GM20431 (cell line): ENCODE results near the gene FAM117B.
"Not testable (repeated sequence)": the region's sequence is repeated elsewhere in the genome, so short reads cannot be mapped to it uniquely, and the experiment has no call there.

Experiments
- in situ Hi-C: fragments of 300-500 bp; cut with MseI, MboI; formaldehyde crosslinking; loops from one replicate; pipeline ENCODE4 v1.15.0; 2020; ENCODE audit warnings: low sequenced_read_pairs; ENCODE audit not compliant: unreplicated experiment

FAM117B gene

DNA sequence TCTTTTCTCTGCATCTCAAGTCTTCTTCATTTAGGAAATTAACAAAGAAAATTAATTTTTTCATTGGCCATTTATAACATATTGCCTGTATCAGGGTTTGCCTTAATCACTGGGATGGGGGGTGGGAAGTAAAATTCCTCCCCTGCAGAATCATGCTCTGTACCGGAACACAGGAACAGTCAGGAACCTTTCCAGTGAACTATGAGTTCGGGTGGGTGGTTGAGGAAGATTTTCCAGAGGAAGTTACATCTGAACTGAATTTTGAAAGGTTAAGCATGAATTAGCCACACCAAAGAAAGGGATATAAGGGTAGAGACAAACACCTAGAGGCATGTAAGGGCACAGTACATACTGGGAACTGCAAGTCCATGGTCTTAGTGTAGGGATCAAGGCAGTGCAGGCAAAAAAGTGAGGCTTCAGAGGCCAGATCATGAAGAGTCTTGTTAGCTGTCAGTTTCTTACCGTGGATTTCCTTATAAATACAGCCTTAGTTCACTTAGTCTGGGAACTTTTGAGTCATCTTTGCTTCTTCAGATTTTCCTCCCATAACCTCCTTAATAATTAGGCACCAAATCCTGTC lies 55.6 kb downstream of the FAM117B start:
- in situ Hi-C loops = no loop called here

- in situ Hi-C loops = no loop called here
Measured at GRCh38 chr2:202693503-202693902, 58.7 kb downstream of the FAM117B start.

- in situ Hi-C loops = no loop called here
Measured at GRCh38 chr2:202695166-202695565, 60.4 kb downstream of the FAM117B start.

DNA sequence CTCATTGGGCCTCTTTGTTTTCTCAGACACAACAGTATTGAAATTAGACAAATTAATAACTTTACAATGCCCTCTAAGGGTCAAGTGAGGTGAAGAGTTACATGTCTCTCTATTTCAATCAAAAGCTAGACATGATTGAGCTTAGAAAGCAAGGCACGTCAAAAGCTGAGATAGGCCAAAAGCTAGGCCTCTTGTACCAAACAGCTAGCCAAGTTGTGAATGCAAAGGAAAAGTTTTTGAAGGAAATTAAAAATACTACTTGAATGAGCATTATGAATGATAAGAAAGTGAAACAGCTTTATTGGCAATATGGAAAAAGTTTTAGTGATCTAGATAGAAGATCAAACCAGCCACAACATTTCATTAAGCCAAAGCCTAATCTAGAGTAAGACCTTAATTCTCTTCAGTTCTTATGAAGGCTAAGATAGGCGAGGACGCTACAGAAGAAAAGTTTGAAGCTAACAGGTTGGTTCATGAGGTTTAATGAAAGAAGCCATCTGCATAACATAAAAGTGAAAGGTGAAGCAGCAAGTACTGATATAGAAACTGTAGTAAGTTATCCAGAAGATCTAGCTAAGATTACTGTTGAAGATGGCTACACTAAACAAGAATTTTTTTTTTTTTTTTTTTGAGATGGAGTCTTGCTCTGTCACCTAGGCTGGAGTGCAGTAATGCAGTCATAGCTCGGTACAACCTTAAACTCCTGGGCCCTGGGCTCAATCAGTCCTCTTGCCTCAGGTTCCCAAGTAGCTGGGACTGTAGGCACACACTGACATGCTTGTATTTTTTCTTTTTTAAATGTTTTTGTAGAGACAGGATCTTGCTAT lies 65.5 kb downstream of the FAM117B start:
- in situ Hi-C loops = no loop called here

- in situ Hi-C loops = no loop called here
Measured at GRCh38 chr2:202703091-202703490, 68.3 kb downstream of the FAM117B start.

GRCh38 chr2:202704248-202704647 lies 69.5 kb downstream of the FAM117B start:
- in situ Hi-C loops = no loop called here

DNA sequence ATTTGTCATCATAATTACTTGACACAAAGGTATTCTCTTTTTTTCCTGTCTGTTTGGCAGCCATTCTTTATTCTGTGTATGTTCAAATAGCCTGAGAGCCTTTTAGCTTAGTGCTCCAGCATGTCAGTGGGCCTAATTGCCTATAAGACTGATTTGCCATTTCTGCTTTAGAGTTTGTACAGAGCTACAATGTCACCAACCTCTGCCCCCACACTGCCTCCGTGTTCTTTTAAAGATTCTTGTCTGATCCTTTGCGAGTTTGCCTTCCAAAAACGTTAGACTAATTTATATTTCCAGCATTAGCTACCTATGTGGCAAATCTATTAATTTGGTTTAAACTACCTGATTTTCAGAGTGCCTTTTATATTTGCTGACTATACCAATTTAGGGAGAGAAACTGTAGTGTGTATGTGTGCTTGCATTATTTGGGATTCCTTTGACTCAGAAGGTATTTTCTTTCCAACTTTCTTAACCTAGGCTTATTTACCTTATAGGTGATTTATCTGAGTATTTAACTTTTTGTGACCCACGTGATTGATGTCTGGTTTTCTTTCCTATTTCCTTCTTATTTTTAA lies 70.8 kb downstream of the FAM117B start:
- in situ Hi-C loops = no loop called here

DNA sequence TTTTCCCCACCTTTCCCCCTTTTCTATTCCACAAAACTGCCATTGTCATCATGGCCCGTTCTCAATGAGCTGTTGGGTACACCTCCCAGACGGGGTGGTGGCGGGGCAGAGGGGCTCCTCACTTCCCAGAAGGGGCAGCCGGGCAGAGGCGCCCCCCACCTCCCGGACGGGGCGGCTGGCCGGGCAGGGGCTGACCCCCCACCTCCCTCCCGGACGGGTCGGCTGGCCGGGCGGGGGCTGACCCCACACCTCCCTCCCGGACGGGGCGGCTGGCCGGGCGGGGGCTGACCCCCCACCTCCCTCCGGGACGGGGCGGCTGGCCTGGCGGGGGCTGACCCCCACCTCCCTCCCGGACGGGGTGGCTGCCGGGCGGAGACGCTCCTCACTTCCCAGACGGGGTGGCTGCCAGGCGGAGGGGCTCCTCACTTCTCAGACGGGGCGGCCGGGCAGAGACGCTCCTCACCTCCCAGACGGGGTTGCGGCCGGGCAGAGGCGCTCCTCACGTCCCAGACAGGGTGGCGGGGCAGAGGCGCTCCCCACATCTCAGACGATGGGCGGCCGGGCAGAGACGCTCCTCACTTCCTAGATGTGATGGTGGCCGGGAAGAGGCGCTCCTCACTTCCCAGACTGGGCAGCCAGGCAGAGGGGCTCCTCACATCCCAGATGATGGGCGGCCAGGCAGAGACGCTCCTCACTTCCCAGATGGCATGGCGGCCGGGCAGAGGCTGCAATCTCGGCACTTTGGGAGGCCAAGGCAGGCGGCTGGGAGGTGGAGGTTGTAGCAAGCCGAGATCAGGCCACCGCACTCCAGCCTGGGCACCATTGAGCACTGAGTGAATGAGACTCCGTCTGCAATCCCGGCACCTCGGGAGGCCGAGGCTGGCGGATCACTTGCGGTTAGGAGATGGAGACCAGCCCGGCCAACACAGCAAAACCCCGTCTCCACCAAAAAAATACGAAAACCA lies 80.5 kb downstream of the FAM117B start:
- in situ Hi-C loops = not testable (repeated sequence)

DNA sequence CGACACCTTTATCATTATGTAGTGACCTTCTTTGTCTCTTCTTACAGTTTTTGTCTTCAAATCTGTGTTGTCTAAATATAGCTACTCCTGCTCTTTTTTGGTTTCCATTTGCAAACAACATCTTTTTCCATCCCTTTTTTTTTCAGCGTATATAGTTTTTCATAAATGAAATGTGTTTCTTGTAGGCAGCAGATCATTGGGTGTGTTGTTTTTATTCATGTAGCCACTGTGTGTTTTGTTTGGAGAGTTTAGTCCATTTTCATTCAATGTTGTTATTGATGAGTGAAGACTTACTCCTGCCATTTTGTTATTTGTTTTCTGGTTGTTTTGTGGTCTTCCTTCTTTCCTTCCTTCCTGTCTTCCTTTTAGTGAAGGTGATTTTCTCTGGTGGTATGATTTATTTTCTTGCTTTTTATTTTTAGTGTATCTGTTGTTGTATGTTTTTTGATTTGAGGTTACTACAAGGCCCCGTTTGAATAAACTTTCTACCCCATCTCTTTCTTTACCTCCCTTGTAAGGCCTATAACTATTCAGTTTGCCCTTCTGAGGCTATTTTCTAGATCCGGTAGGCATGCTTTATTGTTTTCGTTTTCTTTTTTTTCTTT lies 81.4 kb downstream of the FAM117B start:
- in situ Hi-C loops = no loop called here

- in situ Hi-C loops = no loop called here
Measured at GRCh38 chr2:202716953-202717597, 82.3 kb downstream of the FAM117B start.

DNA sequence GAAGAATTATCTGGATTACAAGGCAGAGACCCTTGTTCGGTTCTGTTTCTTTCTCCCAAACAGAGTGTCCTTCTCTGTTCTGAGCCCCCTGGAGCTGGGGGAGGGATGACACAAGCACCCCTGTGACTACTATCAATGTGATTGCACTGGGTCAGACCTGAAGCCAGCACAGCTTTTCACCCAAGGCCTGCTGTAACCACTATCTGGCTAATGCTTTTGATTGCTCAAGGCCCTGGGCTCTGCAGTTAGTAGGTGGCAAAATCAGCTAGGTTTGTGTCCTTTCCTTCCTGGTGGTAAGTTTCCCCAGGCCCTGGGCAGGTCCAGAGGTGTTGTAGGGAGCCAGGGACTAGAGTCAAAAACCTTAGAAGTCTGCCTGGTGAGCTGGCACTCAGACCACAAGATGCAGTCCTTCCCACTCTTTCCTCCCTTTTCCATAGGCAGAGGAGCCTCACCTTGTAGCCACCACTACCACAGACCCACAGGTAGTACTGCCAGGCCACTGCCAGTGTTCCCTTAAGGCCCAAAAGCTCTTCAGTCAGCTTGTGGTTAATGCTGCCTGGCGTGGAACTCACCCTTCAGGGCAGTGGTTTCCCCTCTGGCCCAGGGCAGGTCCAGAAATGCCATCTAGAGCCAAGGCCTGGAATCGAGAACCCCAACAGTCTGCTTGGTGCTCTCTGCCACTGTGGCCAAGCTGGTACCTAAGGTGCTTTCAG lies 83.0 kb downstream of the FAM117B start:
- in situ Hi-C loops = no loop called here

GRCh38 chr2:202718614-202719013 lies 83.8 kb downstream of the FAM117B start:
- in situ Hi-C loops = no loop called here

DNA sequence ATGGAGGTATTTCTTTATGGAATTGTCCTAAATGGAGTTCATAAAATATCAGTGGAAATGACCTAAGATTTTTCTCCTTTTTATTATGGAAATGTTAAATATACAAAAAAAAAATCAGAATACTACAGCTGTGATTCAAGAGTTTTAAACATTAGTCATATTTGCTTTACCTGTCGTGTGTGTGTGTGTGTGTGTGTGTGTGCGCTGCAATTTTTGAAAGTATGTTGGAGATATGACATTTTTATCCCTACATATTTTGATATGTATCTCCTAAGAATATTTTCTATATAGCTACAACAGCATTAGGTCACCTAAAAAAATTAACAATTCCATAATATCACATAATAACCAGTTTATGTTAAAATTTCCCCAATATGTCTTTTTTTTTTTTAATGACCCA lies 85.5 kb downstream of the FAM117B start:
- in situ Hi-C loops = no loop called here

DNA sequence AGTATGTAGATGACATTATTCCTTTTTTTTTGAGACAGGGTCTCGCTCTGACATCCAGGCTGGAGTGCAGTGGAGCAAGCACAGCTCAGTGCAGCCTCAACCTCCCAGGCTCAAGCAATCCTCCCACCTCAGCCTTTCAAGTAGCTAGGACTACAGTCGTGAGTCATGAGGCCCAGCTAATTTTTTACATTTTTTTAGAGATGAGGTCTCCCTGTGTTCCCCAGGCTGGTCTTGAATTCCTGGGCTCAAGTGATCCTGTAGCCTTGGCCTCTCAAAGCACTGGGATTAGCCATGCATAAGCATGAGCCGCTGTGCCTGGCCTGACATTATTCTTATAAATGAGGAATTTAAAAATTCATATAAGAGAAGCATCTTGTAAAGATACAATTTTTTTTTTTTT lies 86.9 kb downstream of the FAM117B start:
- in situ Hi-C loops = no loop called here

- in situ Hi-C loops = no loop called here
Measured at GRCh38 chr2:202723746-202724145, 89.0 kb downstream of the FAM117B start.

- in situ Hi-C loops = no loop called here
Measured at GRCh38 chr2:202726070-202726469, 91.3 kb downstream of the FAM117B start.

DNA sequence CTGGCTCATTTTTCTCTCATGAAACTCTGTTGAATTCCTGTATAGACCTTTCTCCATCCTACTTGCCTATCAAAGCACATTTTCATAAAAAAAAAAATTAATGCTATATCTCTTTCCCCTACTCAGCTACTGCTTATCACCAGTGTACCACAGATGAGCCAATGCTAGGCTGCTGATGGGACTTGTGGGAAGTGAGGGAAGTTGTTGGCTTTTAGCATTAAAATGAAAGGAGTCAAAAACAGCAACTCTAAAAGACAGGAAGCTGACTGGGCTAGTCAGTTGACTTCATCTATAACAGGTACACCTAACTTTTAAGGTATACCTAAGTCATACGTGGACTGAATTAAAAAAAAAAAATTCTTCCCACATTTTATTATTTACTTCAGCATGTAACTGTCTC lies 102.1 kb downstream of the FAM117B start:
- in situ Hi-C loops = no loop called here

GRCh38 chr2:202743613-202744012 lies 108.8 kb downstream of the FAM117B start:
- in situ Hi-C loops = no loop called here

DNA sequence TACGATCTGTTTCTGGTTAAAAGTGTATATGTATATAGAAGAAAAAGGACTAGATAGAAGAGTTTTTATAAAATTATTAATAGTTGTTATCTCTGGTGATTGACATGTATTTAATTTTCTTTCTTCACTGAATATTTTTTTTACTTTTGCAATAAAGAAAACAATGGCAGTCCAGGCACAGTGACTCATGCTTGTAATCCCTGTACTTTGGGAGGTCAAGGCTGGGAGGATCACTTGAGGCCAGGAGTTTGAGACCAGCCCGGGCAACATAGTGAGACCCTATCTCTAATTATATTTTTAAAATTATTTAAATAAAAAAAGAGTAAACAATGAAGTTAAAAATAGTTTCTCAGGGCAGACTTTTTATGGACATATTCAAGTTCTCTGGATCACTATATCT lies 114.7 kb downstream of the FAM117B start:
- in situ Hi-C loops = no loop called here
